PC-3 (cell line): ENCODE results near the gene MYO5A. TPM values are rescaled to one million over a fixed set of nuclear protein-coding genes. Genes with fewer than 3 reads are reported as not detected.

ENCODE experiments used
- ATAC-seq: fragments of 200-7000 bp; cut with Tn5 transposase; 2 replicates; pipeline ENCODE4 v1.9.1; 2020; ENCODE audit warnings: mild to moderate bottlenecking, moderate library complexity
- BruUV-seq: library from RNA; stranded (reverse); fragments of 400-500 nt; replicated peaks from 2 replicates; lab custom pipeline; 2021; lab: Mats Ljungman, UMichigan
- CTCF ChIA-PET: fragments of 300-600 bp; sonication (Branson Sonifier 250); formaldehyde crosslinking; loops from one replicate; lab custom pipeline; 2022; ENCODE audit warnings: antibody characterized with exemption; lab: Charles Lee
- POLR2A ChIA-PET: fragments of 300-600 bp; sonication (Branson Sonifier 250); formaldehyde crosslinking; loops from one replicate; lab custom pipeline; 2022; ENCODE audit warnings: antibody characterized with exemption; ENCODE audit not compliant: unreplicated experiment; lab: Charles Lee
- DNase-seq: peaks from one replicate; pipeline ENCODE4 v3.0.0-alpha.2; 2015
- H2AFZ ChIP-seq: fragments of 300-600 bp; sonication (generic); 2 replicates; pipeline ENCODE4 v1.6.0; 2016; ENCODE audit warnings: antibody characterized with exemption, low read length
- H3F3A ChIP-seq: fragments of 300-600 bp; sonication (generic); one replicate; pipeline ENCODE4 v1.6.0; 2017; ENCODE audit warnings: antibody characterized with exemption, low read length, control low read depth, mild to moderate bottlenecking; ENCODE audit not compliant: unreplicated experiment
- H3K27ac ChIP-seq: fragments of 300-600 bp; sonication (generic); 2 replicates; pipeline ENCODE4 v1.5.1; 2016; ENCODE audit warnings: mild to moderate bottlenecking, low read length
- H3K27me3 ChIP-seq: fragments of 300-600 bp; sonication (generic); 2 replicates; pipeline ENCODE4 v1.6.1; 2016; ENCODE audit warnings: low read length, mixed read lengths
- H3K36me3 ChIP-seq: fragments of 300-600 bp; sonication (generic); 2 replicates; pipeline ENCODE4 v1.6.1; 2016; ENCODE audit warnings: low read depth, mixed run types, low read length, mixed read lengths
- H3K4me1 ChIP-seq: fragments of 300-600 bp; sonication (generic); 2 replicates; pipeline ENCODE4 v1.5.1; 2016; ENCODE audit warnings: low read length; ENCODE audit not compliant: insufficient read depth
- H3K4me2 ChIP-seq: fragments of 300-600 bp; sonication (generic); 2 replicates; pipeline ENCODE4 v1.6.0; 2016; ENCODE audit warnings: low read length
- H3K4me3 ChIP-seq: fragments of 300-600 bp; sonication (generic); 2 replicates; pipeline ENCODE4 v1.5.1; 2016; ENCODE audit warnings: mild to moderate bottlenecking, low read length, mixed read lengths
- H3K79me2 ChIP-seq: fragments of 300-600 bp; sonication (generic); 2 replicates; pipeline ENCODE4 v1.6.1; 2017; ENCODE audit warnings: low read length, mixed read lengths
- H3K9ac ChIP-seq: fragments of 300-600 bp; sonication (generic); 2 replicates; pipeline ENCODE4 v1.6.0; 2016; ENCODE audit warnings: mild to moderate bottlenecking, low read length
- H3K9me2 ChIP-seq: fragments of 300-600 bp; sonication (generic); replicated peaks from 2 replicates; pipeline ENCODE4 v1.6.1; 2016; ENCODE audit warnings: mixed run types, low read length, mixed read lengths
- H3K9me3 ChIP-seq: fragments of 300-600 bp; sonication (generic); 2 replicates; pipeline ENCODE4 v1.6.1; 2016; ENCODE audit warnings: low read length, mixed read lengths
- H4K20me1 ChIP-seq: fragments of 300-600 bp; sonication (generic); 2 replicates; pipeline ENCODE4 v1.6.1; 2016; ENCODE audit warnings: low read length, mixed read lengths
- CTCF ChIP-seq: fragments of 300-600 bp; sonication (generic); conservative IDR thresholded peaks from 2 replicates; pipeline ENCODE4 v1.5.1; 2017; ENCODE audit warnings: antibody characterized with exemption, low read depth, mild to moderate bottlenecking, low read length
- EZH2 ChIP-seq: fragments of 300-600 bp; sonication (generic); IDR thresholded peaks from one replicate; pipeline ENCODE4 v1.6.1; 2017; ENCODE audit warnings: antibody characterized with exemption, mild to moderate bottlenecking, low read length; ENCODE audit not compliant: unreplicated experiment
- EZH2phosphoT487 ChIP-seq: fragments of 300-600 bp; sonication (generic); IDR thresholded peaks from 2 replicates; pipeline ENCODE4 v1.6.1; 2018; ENCODE audit warnings: mild to moderate bottlenecking, antibody characterized with exemption, low read length, borderline replicate concordance
- intact Hi-C: fragments of 100-400 bp; cut with micrococcal nuclease; formaldehyde crosslinking; loops from 2 replicates; pipeline ENCODE4 v1.9.0; 2023
- total RNA-seq: library from RNA; depleted of rRNA; stranded (reverse); fragments of >200 nt; gene quantifications from 2 replicates; pipeline ENCODE4 v1.2.3, GENCODE V29; 2014

MYO5A gene
- total RNA-seq, 1 experiment from 2014 or later = 42.1 TPM

DNA sequence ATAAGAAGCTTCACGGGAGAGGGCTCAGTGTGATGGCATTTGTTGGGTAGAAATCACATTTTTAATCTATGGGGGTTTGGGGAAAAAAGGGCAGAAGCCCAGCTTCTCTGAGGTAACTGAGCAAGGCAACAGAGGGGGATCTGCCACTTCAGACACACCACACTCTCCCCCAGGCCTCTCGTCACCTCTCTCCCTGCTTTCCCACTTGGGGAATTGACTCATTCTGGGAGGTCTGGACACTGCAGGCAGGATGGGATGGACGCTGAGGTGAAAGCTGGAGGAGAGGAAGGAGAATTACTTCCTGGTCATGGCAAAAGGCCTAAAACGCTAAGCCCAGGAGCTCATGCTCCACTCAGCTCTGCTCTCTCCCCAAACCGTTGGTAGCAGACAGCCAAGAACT is 266.3 kb downstream of the MYO5A start:
- TF ChIP-seq CTCF = no peak
- no peak for TF ChIP-seq EZH2
- BruUV-seq = TSS peak; percentile 90
- Histone ChIP-seq H3K9me2 (no peaks in the 10 kb centered on the region), H3F3A (no peaks in the 10 kb centered on the region), H4K20me1 (no peaks in the 10 kb centered on the region), H3K9ac (peak overlapping the region; percentile 48), H3K27ac (peak overlapping the region; percentile 92), H2AFZ (peak overlapping the region; percentile 15; the same call in 1 of the 2 replicates), H3K36me3 (peaks cover 26% of the 10 kb centered on the region; the same call in 1 of the 2 replicates), H3K4me2 (peak overlapping the region; percentile 50), H3K9me3 (no peaks in the 10 kb centered on the region), H3K79me2 (no peaks in the 10 kb centered on the region), H3K4me3 (no peak overlapping the region), H3K27me3 (no peaks in the 10 kb centered on the region), H3K4me1 (peaks cover 26% of the 10 kb centered on the region)
- ChIA-PET POLR2A (interaction anchor here (0.6 to 0.7 kb wide), 2 partner anchors 11 to 74 kb away, joined by 4 read pairs; no protein-coding TSS in a partner anchor), CTCF (interaction anchor here (1.1 to 1.3 kb wide), 2 partner anchors 26 to 287 kb away, joined by 3 to 9 read pairs; no protein-coding TSS in a partner anchor)
- intact Hi-C loops = loop anchor here (1.0 to 5.0 kb wide), 2 partner anchors 22 to 265 kb away; partner anchors contain the start of gene MYO5A
- peak; percentile 35 for DNase-seq
- peak; percentile 50 for ATAC-seq

- BruUV-seq = no TSS peak
- intact Hi-C loops = loop anchor here (1.0 to 5.0 kb wide), 2 partner anchors 23 to 266 kb away; partner anchors contain the start of gene MYO5A
- peak overlapping the region; percentile 29; the same call in 1 of the 2 replicates for H2AFZ ChIP-seq
- DNase-seq = peak; percentile 91
- peak overlapping the region; percentile 50 for H3K4me2 ChIP-seq
- H3K9me2 ChIP-seq = no peaks in the 10 kb centered on the region
- no peak for TF ChIP-seq EZH2phosphoT487
- no peaks in the 10 kb centered on the region for H3F3A ChIP-seq
- no peaks in the 10 kb centered on the region for H4K20me1 ChIP-seq
- no peaks in the 10 kb centered on the region for H3K27me3 ChIP-seq
- peaks cover 26% of the 10 kb centered on the region for H3K4me1 ChIP-seq
- peak; percentile 98 for ATAC-seq
- H3K9me3 ChIP-seq = no peaks in the 10 kb centered on the region
- no peak overlapping the region for H3K4me3 ChIP-seq
- H3K9ac ChIP-seq = peak overlapping the region; percentile 60
- peak overlapping the region; percentile 92 for H3K27ac ChIP-seq
- POLR2A ChIA-PET = interaction anchor here (0.7 to 0.8 kb wide), 2 partner anchors 10 to 34 kb away, joined by 4 to 6 read pairs; partner anchors contain the start of gene MYO5C
- peaks cover 23% of the 10 kb centered on the region; the same call in 1 of the 2 replicates for H3K36me3 ChIP-seq
- no peaks in the 10 kb centered on the region for H3K79me2 ChIP-seq
- CTCF ChIA-PET = interaction anchor here (0.5 to 1.3 kb wide), 3 partner anchors 27 to 288 kb away, joined by 3 to 9 read pairs (median 3); no protein-coding TSS in a partner anchor
These were observed 267.0 kb downstream of the MYO5A start for GRCh38 chr15:52261498-52262242.

DNA sequence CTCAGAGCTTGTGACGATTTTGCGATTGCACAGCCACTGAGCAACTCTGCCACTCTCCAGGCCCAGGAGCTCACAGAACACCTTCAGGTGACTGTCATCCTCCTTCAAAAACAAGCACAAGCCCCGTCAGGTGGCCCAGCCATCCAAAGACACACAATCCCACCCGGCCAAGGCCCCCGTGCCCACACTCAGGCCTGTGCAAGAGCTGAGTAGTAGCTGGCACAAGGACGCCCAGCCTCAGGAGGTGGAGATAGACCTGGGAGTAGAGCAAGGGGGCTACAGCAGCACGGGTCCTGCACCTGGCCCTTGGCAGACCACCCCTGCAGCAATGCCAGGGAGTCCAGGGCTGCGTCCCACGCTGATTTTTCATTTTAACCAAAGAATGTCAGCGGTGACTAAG is 267.7 kb downstream of the MYO5A start:
- CTCF ChIA-PET = interaction anchor here (1.1 to 1.3 kb wide), 2 partner anchors 27 to 288 kb away, joined by 3 to 9 read pairs; no protein-coding TSS in a partner anchor
- DNase-seq = no peak
- Histone ChIP-seq H3K4me2 (no peak overlapping the region), H3K36me3 (peaks cover 25% of the 10 kb centered on the region; the same call in 1 of the 2 replicates), H4K20me1 (no peaks in the 10 kb centered on the region), H3K9ac (peak overlapping the region; percentile 60), H3K9me2 (no peaks in the 10 kb centered on the region), H3K4me1 (peaks cover 26% of the 10 kb centered on the region), H3K27me3 (no peaks in the 10 kb centered on the region), H3K79me2 (no peaks in the 10 kb centered on the region), H3K4me3 (no peak overlapping the region), H3K27ac (peak overlapping the region; percentile 92), H2AFZ (no peak overlapping the region), H3K9me3 (no peaks in the 10 kb centered on the region), H3F3A (no peaks in the 10 kb centered on the region)
- no TSS peak for BruUV-seq
- ATAC-seq = no peak
- POLR2A ChIA-PET = interaction anchor here (0.8 kb wide), 1 partner anchor 34 kb away, joined by 6 read pairs; the partner anchor contains the start of gene MYO5C
- TF ChIP-seq CTCF = no peak
- no peak for TF ChIP-seq EZH2
- no peak for TF ChIP-seq EZH2phosphoT487
- intact Hi-C loops = loop anchor here (5.0 kb wide), 1 partner anchor 266 kb away; the partner anchor contains the start of gene MYO5A
